ENCODE data around the gene TAS2R8. TPM values are rescaled to one million over a fixed set of nuclear protein-coding genes. Genes with fewer than 3 reads are reported as not detected.

TAS2R8 gene
- total RNA-seq, 1 donor from 2014 or later: not detected

DNA sequence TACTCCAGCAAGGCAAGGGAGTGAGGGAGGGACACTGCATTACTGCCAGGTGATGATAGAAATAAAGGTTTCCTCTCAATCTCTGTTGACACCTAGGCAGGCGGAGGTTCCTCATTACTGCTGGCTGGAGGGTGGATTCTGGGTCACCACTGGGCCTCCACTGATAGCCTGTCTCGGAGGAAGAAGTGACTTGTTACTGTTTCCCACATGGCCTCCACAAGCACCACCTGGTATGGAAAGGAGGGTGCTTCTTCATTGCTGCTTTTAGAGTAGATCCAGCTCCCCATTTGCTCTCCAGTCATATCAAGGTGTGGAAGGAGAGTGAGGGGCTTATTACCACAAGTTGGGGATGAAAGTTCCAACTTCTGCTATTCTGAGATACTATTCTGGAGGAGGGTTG is 35.8 kb upstream of the TAS2R8 start:
- DNase-seq (ENCODE audit: low read depth): no peak
- TF ChIP-seq, protein P1, sequence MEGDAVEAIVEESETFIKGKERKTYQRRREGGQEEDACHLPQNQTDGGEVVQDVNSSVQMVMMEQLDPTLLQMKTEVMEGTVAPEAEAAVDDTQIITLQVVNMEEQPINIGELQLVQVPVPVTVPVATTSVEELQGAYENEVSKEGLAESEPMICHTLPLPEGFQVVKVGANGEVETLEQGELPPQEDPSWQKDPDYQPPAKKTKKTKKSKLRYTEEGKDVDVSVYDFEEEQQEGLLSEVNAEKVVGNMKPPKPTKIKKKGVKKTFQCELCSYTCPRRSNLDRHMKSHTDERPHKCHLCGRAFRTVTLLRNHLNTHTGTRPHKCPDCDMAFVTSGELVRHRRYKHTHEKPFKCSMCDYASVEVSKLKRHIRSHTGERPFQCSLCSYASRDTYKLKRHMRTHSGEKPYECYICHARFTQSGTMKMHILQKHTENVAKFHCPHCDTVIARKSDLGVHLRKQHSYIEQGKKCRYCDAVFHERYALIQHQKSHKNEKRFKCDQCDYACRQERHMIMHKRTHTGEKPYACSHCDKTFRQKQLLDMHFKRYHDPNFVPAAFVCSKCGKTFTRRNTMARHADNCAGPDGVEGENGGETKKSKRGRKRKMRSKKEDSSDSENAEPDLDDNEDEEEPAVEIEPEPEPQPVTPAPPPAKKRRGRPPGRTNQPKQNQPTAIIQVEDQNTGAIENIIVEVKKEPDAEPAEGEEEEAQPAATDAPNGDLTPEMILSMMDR (conservative IDR thresholded peaks at IDR 0.05; ENCODE audit: low read depth, low read length): no peak
- H3K4me3 ChIP-seq (ENCODE audit: low read depth, low read length): no peak overlapping the region

DNA sequence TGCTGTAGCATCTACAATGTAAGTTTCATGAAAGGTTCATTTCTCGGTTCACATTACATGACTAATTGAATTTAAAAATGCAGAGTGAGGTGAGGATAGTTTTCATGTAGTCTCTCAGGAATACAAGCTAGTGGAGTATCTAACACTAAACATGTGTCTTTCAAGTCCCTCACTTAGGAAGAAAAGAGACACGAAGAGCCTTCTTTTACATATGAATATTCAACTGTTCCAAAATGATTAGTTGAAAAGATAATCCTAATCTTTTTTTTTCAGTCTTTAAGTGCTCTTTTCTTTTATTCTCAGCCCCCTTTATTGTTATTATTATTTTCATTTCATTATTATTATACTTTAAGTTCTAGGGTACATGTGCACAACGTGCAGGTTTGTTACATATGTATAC is 31.4 kb upstream of the TAS2R8 start:
- DNase-seq (ENCODE audit: low read depth): no peak
- H3K4me3 ChIP-seq (ENCODE audit: low read depth, low read length): no peak overlapping the region
- TF ChIP-seq, protein P1 (conservative IDR thresholded peaks at IDR 0.05; ENCODE audit: low read depth, low read length): no peak

DNA sequence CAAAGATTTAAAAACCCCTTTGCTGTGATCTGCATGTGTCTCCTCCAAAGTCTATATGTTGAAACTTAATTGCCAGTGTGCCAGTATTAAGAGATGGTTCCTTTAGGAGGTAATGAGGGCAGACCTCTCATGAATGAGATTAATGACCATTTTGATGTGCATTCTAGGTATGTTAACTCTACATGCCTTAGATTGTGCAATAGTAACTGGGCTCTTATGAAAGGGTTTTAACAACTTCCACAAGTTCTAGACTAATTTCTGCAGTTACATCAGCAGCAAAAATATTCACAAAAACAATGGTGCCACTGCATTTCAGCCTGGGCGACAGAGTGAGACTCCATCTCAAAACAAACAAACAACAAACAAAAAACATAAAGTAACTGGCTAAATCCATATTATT is 22.9 kb upstream of the TAS2R8 start:
- H3K4me3 ChIP-seq (ENCODE audit: low read depth, low read length): no peak overlapping the region
- DNase-seq (ENCODE audit: low read depth): no peak
- TF ChIP-seq, protein P1 (conservative IDR thresholded peaks at IDR 0.05; ENCODE audit: low read depth, low read length): no peak

DNA sequence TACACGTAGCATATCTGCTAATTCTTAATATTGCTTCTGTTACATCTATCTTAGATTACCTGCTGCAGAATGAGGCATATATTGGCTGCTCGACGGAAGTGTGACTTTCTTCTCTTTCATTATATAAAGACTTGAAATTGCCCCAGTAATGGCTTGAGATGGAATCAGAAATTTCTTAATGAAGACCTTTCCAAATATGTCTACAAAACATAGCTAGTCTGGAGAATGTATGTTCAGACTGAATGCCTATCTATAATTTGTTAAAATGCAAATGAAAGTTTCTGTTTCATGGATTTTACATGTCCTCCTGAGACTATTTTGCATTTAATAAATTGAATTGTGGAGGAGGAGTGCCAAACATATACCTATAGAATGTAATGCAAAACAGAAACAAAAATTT is 19.2 kb upstream of the TAS2R8 start, which contains the start of gene TAS2R10:
TSS of gene TAS2R10 (minus strand) at position 101 of the 400 bp plus-strand sequence. CDS start at position 12, 89 bp downstream.
- H3K4me3 ChIP-seq (ENCODE audit: low read depth, low read length): no peak within 1 kb of the TSS
- TF ChIP-seq, protein P1 (conservative IDR thresholded peaks at IDR 0.05; ENCODE audit: low read depth, low read length): no peak
- no peak for DNase-seq (ENCODE audit: low read depth)

DNA sequence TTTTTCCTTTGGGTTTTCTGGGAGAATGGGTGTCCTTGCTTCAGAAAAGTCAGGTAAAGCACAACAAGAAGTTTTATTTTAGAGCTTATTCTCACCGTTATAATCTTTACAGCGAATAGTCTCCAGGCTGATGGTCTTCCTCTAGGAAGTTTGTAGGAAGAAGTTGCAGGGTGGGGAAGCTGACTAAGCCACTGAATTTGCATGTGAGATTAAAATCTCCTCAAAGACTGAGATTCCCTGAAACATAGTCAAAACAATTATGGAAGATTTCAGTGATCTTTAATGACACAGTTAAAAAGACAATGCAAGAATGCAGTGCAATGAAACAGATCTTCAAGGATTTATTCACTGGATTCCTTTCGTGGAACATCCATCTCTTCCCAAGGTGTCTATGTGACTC is 17.9 kb upstream of the TAS2R8 start:
- no peak for DNase-seq (ENCODE audit: low read depth)
- no peak overlapping the region for H3K4me3 ChIP-seq (ENCODE audit: low read depth, low read length)
- TF ChIP-seq, protein P1 (conservative IDR thresholded peaks at IDR 0.05; ENCODE audit: low read depth, low read length): no peak

DNA sequence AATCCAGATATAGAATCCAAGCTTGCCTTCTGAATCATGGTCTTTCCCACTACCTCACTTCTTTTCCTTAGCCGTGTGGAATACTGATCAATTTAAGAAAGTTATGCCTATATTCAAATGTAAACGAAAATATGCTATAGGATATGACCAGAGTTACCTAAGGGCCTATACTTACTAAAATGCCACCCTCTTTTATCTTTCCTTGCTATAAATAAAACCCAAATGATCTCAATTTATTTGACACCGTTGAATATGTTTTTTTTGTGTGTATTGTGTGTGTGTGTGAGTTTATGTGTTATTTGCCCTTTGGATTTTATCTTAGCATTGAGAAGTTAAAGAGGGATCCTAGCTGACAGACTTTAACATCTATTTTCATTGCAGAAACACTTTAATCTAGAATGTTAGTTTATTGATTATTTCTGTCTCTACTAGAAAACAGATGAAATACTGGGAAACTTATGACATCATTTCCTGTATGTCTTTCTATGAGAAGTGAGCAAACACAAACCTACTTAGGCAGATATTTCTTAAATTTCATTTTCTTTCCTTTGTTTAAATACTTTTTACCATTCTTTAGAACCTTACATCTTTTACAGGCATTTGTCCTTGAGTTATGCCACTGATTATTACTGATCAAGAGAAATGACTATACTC is 4.9 kb upstream of the TAS2R8 start:
- H3K4me3 ChIP-seq (ENCODE audit: low read depth, low read length): no peak overlapping the region
- no peak for DNase-seq (ENCODE audit: low read depth)
- TF ChIP-seq, protein P1 (conservative IDR thresholded peaks at IDR 0.05; ENCODE audit: low read depth, low read length): no peak

DNA sequence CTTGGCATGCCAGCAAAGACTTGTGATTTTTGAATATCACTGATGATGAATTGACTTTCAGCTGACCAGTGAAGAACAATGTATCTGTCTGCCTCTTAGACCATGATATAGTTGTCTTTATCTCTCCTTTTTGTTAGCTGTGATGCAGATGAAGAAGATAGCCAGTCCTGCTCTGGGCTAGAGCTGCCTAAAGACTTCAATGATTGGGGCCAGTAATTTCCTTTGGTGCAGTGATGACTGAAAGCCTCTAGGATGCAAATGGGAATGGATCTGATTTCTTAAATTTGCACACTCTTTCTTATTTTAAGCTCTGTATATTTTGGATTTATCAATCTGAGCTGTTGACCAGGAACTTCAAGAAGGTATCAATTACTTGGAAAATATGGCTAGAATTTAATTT is 3.0 kb upstream of the TAS2R8 start, which contains the start of gene TAS2R9:
TSS of gene TAS2R9 (minus strand) at position 101 of the 400 bp plus-strand sequence. CDS start at position 8, 93 bp downstream.
- TF ChIP-seq, protein P1 (conservative IDR thresholded peaks at IDR 0.05; ENCODE audit: low read depth, low read length): no peak
- DNase-seq (ENCODE audit: low read depth): no peak
- no peak within 1 kb of the TSS for H3K4me3 ChIP-seq (ENCODE audit: low read depth, low read length)
